K562 treated with DMSO at 1 percent for 24 hours (cell line): Measurements from ENCODE around the gene FAM161B. TPM values are rescaled to one million over a fixed set of nuclear protein-coding genes. Genes with fewer than 3 reads are reported as not detected.

ENCODE experiments used
- total RNA-seq: library from RNA; unstranded; fragments of 300-600 nt; gene quantifications from 2 replicates; pipeline ENCODE4 v1.2.3, GENCODE V29; 2022; ENCODE audit warnings: low read depth; ENCODE audit not compliant: insufficient read depth

The FAM161B gene, protein sequence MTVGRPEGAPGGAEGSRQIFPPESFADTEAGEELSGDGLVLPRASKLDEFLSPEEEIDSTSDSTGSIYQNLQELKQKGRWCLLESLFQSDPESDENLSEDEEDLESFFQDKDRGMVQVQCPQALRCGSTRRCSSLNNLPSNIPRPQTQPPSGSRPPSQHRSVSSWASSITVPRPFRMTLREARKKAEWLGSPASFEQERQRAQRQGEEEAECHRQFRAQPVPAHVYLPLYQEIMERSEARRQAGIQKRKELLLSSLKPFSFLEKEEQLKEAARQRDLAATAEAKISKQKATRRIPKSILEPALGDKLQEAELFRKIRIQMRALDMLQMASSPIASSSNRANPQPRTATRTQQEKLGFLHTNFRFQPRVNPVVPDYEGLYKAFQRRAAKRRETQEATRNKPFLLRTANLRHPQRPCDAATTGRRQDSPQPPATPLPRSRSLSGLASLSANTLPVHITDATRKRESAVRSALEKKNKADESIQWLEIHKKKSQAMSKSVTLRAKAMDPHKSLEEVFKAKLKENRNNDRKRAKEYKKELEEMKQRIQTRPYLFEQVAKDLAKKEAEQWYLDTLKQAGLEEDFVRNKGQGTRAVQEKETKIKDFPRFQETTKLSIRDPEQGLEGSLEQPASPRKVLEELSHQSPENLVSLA
- 1.8 and 2.2 TPM in 2 replicates for total RNA-seq

DNA sequence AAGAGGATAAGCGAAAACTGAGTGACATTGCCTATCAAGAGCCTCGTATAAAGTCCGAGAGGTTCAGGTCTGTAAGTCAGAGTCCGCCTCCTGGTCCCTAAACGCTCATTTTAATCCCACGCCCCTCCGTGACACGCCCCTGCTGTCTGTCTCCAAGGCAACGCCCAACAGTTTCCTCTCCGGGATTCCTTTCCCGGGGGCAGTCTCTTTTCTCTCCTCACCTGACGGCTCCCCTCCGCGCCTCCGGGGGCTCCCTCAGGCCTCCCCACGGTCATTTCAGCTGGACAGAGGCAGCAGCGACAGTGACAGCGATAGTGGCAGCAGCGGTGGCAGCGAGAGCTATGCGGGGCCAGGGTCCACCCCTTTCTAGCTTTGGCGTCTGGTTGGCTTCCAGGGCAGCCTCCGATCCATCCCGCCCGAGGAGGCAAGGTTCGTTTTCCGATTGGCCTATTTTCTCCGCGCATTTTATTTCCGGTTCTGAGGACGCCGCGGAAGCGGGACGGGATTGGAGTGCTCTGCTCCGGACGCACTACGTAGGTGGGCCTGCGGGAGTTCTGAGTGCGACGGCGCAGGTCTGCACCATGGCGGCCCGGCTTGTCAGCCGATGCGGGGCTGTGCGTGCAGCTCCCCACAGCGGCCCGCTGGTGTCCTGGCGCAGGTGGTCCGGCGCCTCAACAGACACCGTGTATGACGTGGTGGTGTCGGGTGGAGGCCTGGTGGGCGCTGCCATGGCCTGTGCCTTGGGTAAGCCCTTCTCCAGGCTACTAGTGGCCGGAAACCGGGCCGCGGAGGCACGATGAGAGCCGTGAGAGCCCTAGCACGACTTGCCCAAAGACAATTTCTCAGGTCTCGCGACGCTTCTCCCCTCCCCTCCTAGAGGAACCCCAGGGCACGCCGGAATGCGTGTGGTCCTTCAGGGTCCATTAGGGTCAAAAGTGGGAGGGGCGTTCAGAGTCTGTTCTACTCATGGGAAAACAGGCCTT is at the start of gene FAM161B, which contains the start of gene COQ6:
TSS of gene FAM161B (minus strand) at position 343 of the 983 bp plus-strand sequence. CDS start at position 275, 68 bp downstream.
TSS of gene COQ6 (plus strand) at position 551 of the 983 bp plus-strand sequence. CDS start at position 582, 31 bp downstream.

DNA sequence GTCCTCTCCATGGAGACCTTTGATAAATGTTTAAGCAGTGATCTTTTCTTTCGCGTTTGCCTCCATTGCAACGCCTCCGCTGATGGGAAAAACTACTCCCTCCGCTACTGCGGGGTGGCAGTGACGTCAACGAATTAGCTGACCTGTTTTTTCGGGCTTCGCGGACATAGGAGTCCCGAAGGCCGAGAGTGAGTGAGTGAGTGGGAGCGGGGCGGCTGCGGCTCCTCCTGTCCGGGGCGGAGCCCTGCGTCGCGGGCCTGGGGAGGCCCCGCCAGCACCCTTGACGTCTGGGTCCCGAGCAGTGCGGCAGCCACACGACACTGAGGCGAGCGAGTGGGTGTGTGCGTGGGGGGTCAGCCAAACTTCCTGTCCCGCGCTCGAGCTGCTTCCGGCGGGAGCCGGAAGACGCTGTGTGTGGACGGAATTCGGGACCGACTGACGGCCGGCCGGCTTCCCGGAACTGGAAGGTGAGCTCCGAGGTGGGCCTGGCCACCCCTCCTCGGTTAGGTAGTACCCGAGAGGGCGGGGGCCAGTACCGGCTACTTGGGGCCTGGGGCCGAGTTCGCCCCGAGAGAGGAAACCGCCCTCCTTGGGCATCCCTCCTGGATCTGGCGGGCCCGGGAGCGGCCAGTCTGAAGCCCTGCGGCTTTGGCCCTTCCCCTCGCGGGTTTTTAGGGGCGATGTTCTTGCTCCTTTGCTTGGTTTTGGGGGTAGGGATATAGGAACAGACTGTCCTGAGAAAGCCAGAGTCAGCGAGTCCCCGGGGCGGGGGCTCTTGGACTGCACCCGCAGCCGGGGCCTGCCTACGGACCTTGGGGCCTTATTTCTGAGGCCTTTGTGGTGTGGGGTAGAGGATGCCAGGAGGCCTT is 63.2 kb downstream of the FAM161B start, which contains the start of gene ZNF410:
TSS of gene ZNF410 (plus strand) at position 411 of the 869 bp plus-strand sequence. CDS start 5,317 bp downstream, outside the sequence.

Other genes starting within 250 kb of the FAM161B start
- gene PNMA1, start 235.7 kb downstream of the FAM161B start, total RNA-seq = 39.3 and 43.6 TPM in 2 replicates
- 3.2 and 3.4 TPM in 2 replicates for gene PTGR2, start 98.3 kb downstream of the FAM161B start, total RNA-seq
- gene ZNF410, start 63.2 kb downstream of the FAM161B start, total RNA-seq = 20.7 and 24.3 TPM in 2 replicates
- 15.1 and 16.1 TPM in 2 replicates for gene COQ6, start 208 bp upstream of the FAM161B start, total RNA-seq
- gene ENTPD5, start 69.2 kb upstream of the FAM161B start, total RNA-seq = 6.2 and 7.7 TPM in 2 replicates
- gene BBOF1, start 69.3 kb upstream of the FAM161B start, total RNA-seq = 1.5 and 2.7 TPM in 2 replicates
- gene ALDH6A1, start 134.4 kb upstream of the FAM161B start, total RNA-seq = 2.8 and 3.3 TPM in 2 replicates
- gene LIN52, start 134.9 kb upstream of the FAM161B start, total RNA-seq = 3.8 and 4.4 TPM in 2 replicates